Pancreas (tissue), 10 donors: ENCODE data around the gene OR10AD1. TPM values are rescaled to one million over a fixed set of nuclear protein-coding genes. Genes with fewer than 3 reads are reported as not detected.
"Not testable (repeated sequence)": the region's sequence is repeated elsewhere in the genome, so short reads cannot be mapped to it uniquely, and the experiment has no call there.

ENCODE experiments used
- ATAC-seq, 4 donors: fragments of 200-7000 bp; cut with Tn5 transposase; one replicate each; pipeline versions ENCODE4 v1.8.0 to v1.9.1; 2020; ENCODE audit warnings: mild to moderate bottlenecking in 4 of 4, moderate library complexity in 4 of 4
- DNase-seq, 6 donors: peaks; one replicate each; pipeline ENCODE4 v3.0.0-alpha.2; 2020
- FAIRE-seq: peaks from 2 replicates; lab custom pipeline; 2012; peaks lifted over from hg19 to GRCh38; lab: Jason Lieb, UNC
- H3K27ac ChIP-seq, 4 donors: fragments of 200-600 bp; sonication (generic); 1 replicate in 3 of 4; 2 replicates in 1 of 4; pipeline versions ENCODE4 v1.5.0 to v1.8.0; 2020
- H3K27me3 ChIP-seq, 4 donors: fragments of 200-600 bp; one replicate each; pipeline ENCODE4 v1.8.0; 2021
- H3K36me3 ChIP-seq, 3 donors: fragments of 200-600 bp; sonication (generic) in 1 of 3; one replicate each; pipeline versions ENCODE4 v1.5.0 to v1.8.0; 2020 to 2021
- H3K4me1 ChIP-seq, 3 donors: fragments of 200-600 bp; one replicate each; pipeline ENCODE4 v1.8.0; 2021
- H3K4me3 ChIP-seq, 4 donors: fragments of 200-600 bp; sonication (generic) in 2 of 4; one replicate each; pipeline versions ENCODE4 v1.5.0 to v1.8.0; 2020 to 2021
- H3K9me3 ChIP-seq, 4 donors: fragments of 200-600 bp; one replicate each; pipeline ENCODE4 v1.8.0; 2021
- CTCF ChIP-seq, 4 donors: fragments of 200-600 bp; sonication (generic) in 3 of 4; IDR thresholded peaks; one replicate each; pipeline versions ENCODE4 v1.5.0 to v1.8.0; 2021; ENCODE audit warnings: antibody characterized with exemption in 4 of 4
- WGBS, 2 donors: extraction: QIAGEN DNeasy Blood & Tissue Kit; methylation state at CpG; one replicate each; pipeline ENCODE4 v1.1.7; 2013; 5-methylcytosine and 5-hydroxymethylcytosine counted together
- intact Hi-C, 3 donors: fragments of 100-400 bp; cut with DNase I; formaldehyde crosslinking; loops; one replicate each; pipeline versions ENCODE4 v1.11.1 to v1.14.2; 2022
- polyA plus RNA-seq, 2 donors: library from polyadenylated mRNA; stranded (reverse); fragments of 200-250 nt; gene quantifications; one replicate each; pipeline ENCODE4 v1.2.3, GENCODE V29; 2013
- total RNA-seq, 6 donors: library from RNA; stranded (reverse); fragmentation: NEBNext Ultra II Directional in 4 of 6; extraction: Animal tissue kit (Norgen Biotek cat#: 25700) in 4 of 6; gene quantifications; one replicate each; pipeline versions ENCODE4 v1.2.1 to v1.2.4, GENCODE V29; 2021 to 2023
- donor health status: healthy with polysubstance abuse.
- donor health status: DM: no; HTN: no; CAD: no; lungs with moderate emphysema.
- donor health status: DM: no; HTN: no; CAD: no.
- donor health status: control.
- donor health status: control.
- donor health status: Bipolar disorder and iron deficiency.
- donor health status: DM: yes; HTN: yes; CAD: no.
- donor health status: DM: no; HTN: no; CAD: no.
- donor health status: DM: no; HTN: no; CAD: no.
- donor health status: DM: yes; HTN: yes; CAD: no.

The OR10AD1 gene
- total and polyA plus RNA-seq, 8 donors: not detected

- intact Hi-C loops: no loop called here
- H3K4me3 ChIP-seq: no peak overlapping the region
- no peak for FAIRE-seq
- H3K27me3 ChIP-seq: no peaks in the 10 kb centered on the region
- no peak overlapping the region for H3K27ac ChIP-seq
- H3K36me3 ChIP-seq: no peaks in the 10 kb centered on the region
- WGBS, 2 donors: 16 to 22% methylated on average over 2 of the region's 2 CpGs
- DNase-seq: no peak
- H3K9me3 ChIP-seq: no peaks in the 10 kb centered on the region
- no peaks in the 10 kb centered on the region for H3K4me1 ChIP-seq
- no peak for ATAC-seq
- TF ChIP-seq CTCF (IDR thresholded peaks at IDR 0.05): no peak
Measured at GRCh38 chr12:48221645-48222044, 18.6 kb upstream of the OR10AD1 start.

- H3K4me3 ChIP-seq: no peak overlapping the region
- intact Hi-C loops: no loop called here
- 89 to 90% methylated on average over 1 of the region's 1 CpG for WGBS, 2 donors
- no peak for FAIRE-seq
- H3K36me3 ChIP-seq: no peaks in the 10 kb centered on the region
- no peaks in the 10 kb centered on the region for H3K27me3 ChIP-seq
- DNase-seq: no peak
- no peak overlapping the region for H3K27ac ChIP-seq
- no peak for TF ChIP-seq CTCF (IDR thresholded peaks at IDR 0.05)
- H3K9me3 ChIP-seq: no peaks in the 10 kb centered on the region
- no peak for ATAC-seq
- H3K4me1 ChIP-seq: no peaks in the 10 kb centered on the region
Measured at GRCh38 chr12:48220701-48221100, 17.6 kb upstream of the OR10AD1 start.

GRCh38 chr12:48219631-48220030, 16.5 kb upstream of the OR10AD1 start:
- TF ChIP-seq CTCF (IDR thresholded peaks at IDR 0.05): no peak
- WGBS, 2 donors: 65 to 73% methylated on average over 1 of the region's 1 CpG
- ATAC-seq (no peak), DNase-seq (no peak), FAIRE-seq (no peak)
- Histone ChIP-seq H3K4me1 (no peaks in the 10 kb centered on the region), H3K36me3 (no peaks in the 10 kb centered on the region), H3K27ac (no peak overlapping the region), H3K27me3 (no peaks in the 10 kb centered on the region), H3K9me3 (no peaks in the 10 kb centered on the region), H3K4me3 (no peak overlapping the region)
- intact Hi-C loops: no loop called here

GRCh38 chr12:48216785-48217184, 13.7 kb upstream of the OR10AD1 start:
- Histone ChIP-seq H3K27me3 (no peaks in the 10 kb centered on the region), H3K4me1 (no peaks in the 10 kb centered on the region), H3K27ac (no peak overlapping the region), H3K36me3 (no peaks in the 10 kb centered on the region), H3K9me3 (no peaks in the 10 kb centered on the region), H3K4me3 (no peak overlapping the region)
- FAIRE-seq (no peak), DNase-seq (no peak), ATAC-seq (peak in 2 of 4 donors; percentile 42 to 51)
- TF ChIP-seq CTCF (IDR thresholded peaks at IDR 0.05): no peak
- intact Hi-C loops: no loop called here

GRCh38 chr12:48209495-48209894, 6.4 kb upstream of the OR10AD1 start:
- WGBS, 2 donors: 78 to 98% methylated on average over 1 of the region's 2 CpGs
- H3K36me3 ChIP-seq, H3K4me1 ChIP-seq, H3K4me3 ChIP-seq, DNase-seq, FAIRE-seq, ATAC-seq, H3K27ac ChIP-seq, intact Hi-C loops, H3K27me3 ChIP-seq: not testable (repeated sequence)
- H3K9me3 ChIP-seq: peaks cover 0 to 12% (median 0%) of the 10 kb centered on the region in 4 donors
